ENCODE results near the gene MTF1. TPM values are rescaled to one million over a fixed set of nuclear protein-coding genes. Genes with fewer than 3 reads are reported as not detected.
"Not testable (repeated sequence)": the region's sequence is repeated elsewhere in the genome, so short reads cannot be mapped to it uniquely, and the experiment has no call there.

MTF1 gene
- total RNA-seq, result 10 to 100 TPM in 6 of 7 donors, 1 to 10 TPM in 1; 9.3 to 49.8 (median 26.6) TPM
- 1 to 10 TPM; 1.3 to 3.1 (median 1.5) TPM for polyA plus RNA-seq
- long read RNA-seq, donor 1, result 0 reads
- long read RNA-seq, donor 2, result 0 reads

GRCh38 chr1:37859507-37860345, at the start of gene MTF1:
TSS of gene MTF1 (minus strand) at chr1:37859592. CDS start at chr1:37857658, 1,934 bp downstream.
- intact Hi-C loops (cut with DNase I; ENCODE audit: low total_unique reads), result loop anchor here (5.0 to 10.0 kb wide), 2 partner anchors 52 to 165 kb away; partner anchors contain the start of genes C1orf122, CDCA8 and YRDC
- Histone ChIP-seq H3K4me3 (peak within 1 kb of the TSS; percentile 77 to 100 (median 98)), H3K36me3 (peaks cover 2 to 68% (median 55%) of the 10 kb centered on the region in 6 donors), H3K27me3 (replicated peaks in 1 of 7) (no peaks in the 10 kb centered on the region), H3K4me1 (peaks cover 29 to 55% (median 49%) of the 10 kb centered on the region in 6 donors), H3K9me3 (no peaks in the 10 kb centered on the region), H3K27ac (peak within 1 kb of the TSS; percentile 85 to 98 (median 92))
- peak; percentile 99 for DNase-seq
- 0 to 1% (median 0%) methylated on average over 47 to 61 of the region's 61 CpGs for WGBS, 5 donors
- peak; percentile 84 to 95 (median 89) for TF ChIP-seq CTCF (IDR thresholded peaks at IDR 0.05 in 8 of 11, conservative IDR thresholded peaks at IDR 0.05 in 3 of 11)
- peak; percentile 94 to 97 (median 95) for TF ChIP-seq POLR2AphosphoS5 (IDR thresholded peaks at IDR 0.05)
- TF ChIP-seq POLR2A (IDR thresholded peaks at IDR 0.05), result peak in 1 of 3 donors; percentile 42

- H3K4me3 ChIP-seq; DNase-seq; intact Hi-C loops (cut with DNase I; ENCODE audit: low total_unique reads); H3K4me1 ChIP-seq; H3K27me3 ChIP-seq (replicated peaks in 1 of 7); H3K27ac ChIP-seq: not testable (repeated sequence)
- 95 to 99% (median 98%) methylated on average over 10 of the region's 10 CpGs for WGBS, 5 donors
- Histone ChIP-seq H3K36me3 (peaks cover 0 to 85% (median 9%) of the 10 kb centered on the region in 6 donors), H3K9me3 (peaks cover 0 to 45% (median 36%) of the 10 kb centered on the region in 8 donors)
Observed at GRCh38 chr1:37908531-37908930, 49.1 kb upstream of the MTF1 start.

- H3K4me3 ChIP-seq; H3K4me1 ChIP-seq; intact Hi-C loops (cut with DNase I; ENCODE audit: low total_unique reads); H3K27me3 ChIP-seq (replicated peaks in 1 of 7); DNase-seq; H3K27ac ChIP-seq: not testable (repeated sequence)
- H3K36me3 ChIP-seq, result peaks cover 0 to 83% (median 9%) of the 10 kb centered on the region in 6 donors
- H3K9me3 ChIP-seq, result peaks cover 0 to 44% (median 36%) of the 10 kb centered on the region in 8 donors
- WGBS, 5 donors, result 94 to 97% (median 96%) methylated on average over 6 of the region's 6 CpGs
Observed at GRCh38 chr1:37907416-37908125, 48.2 kb upstream of the MTF1 start.

GRCh38 chr1:37906591-37906990, 47.2 kb upstream of the MTF1 start:
- 91 to 96% (median 95%) methylated on average over 3 of the region's 3 CpGs for WGBS, 5 donors
- intact Hi-C loops (cut with DNase I; ENCODE audit: low total_unique reads); DNase-seq; H3K27me3 ChIP-seq (replicated peaks in 1 of 7); H3K27ac ChIP-seq; H3K4me3 ChIP-seq: not testable (repeated sequence)
- Histone ChIP-seq H3K4me1 (peaks cover 2 to 12% (median 7%) of the 10 kb centered on the region in 6 donors), H3K9me3 (peaks cover 0 to 34% (median 30%) of the 10 kb centered on the region in 8 donors), H3K36me3 (peaks cover 0 to 81% (median 7%) of the 10 kb centered on the region in 6 donors)

- intact Hi-C loops (cut with DNase I; ENCODE audit: low total_unique reads), result no loop called here
- Histone ChIP-seq H3K27me3 (replicated peaks in 1 of 7) (no peaks in the 10 kb centered on the region), H3K27ac (no peak overlapping the region), H3K4me3 (no peak overlapping the region), H3K36me3 (peaks cover 0 to 72% (median 6%) of the 10 kb centered on the region in 6 donors), H3K9me3 (peaks cover 0 to 28% (median 25%) of the 10 kb centered on the region in 8 donors), H3K4me1 (peaks cover 4 to 21% (median 16%) of the 10 kb centered on the region in 6 donors)
- TF ChIP-seq CTCF (IDR thresholded peaks at IDR 0.05 in 8 of 11, conservative IDR thresholded peaks at IDR 0.05 in 3 of 11), result no peak
- TF ChIP-seq POLR2A (IDR thresholded peaks at IDR 0.05), result no peak
- no peak for DNase-seq
- WGBS, 5 donors, result 96 to 99% (median 98%) methylated on average over 1 of the region's 1 CpG
Observed at GRCh38 chr1:37905727-37906126, 46.3 kb upstream of the MTF1 start.

GRCh38 chr1:37903921-37904320, 44.5 kb upstream of the MTF1 start:
- H3K27me3 ChIP-seq (replicated peaks in 1 of 7); intact Hi-C loops (cut with DNase I; ENCODE audit: low total_unique reads); H3K4me3 ChIP-seq; DNase-seq; H3K27ac ChIP-seq: not testable (repeated sequence)
- 94 to 99% (median 96%) methylated on average over 6 of the region's 6 CpGs for WGBS, 5 donors
- H3K4me1 ChIP-seq, result peaks cover 4 to 25% (median 16%) of the 10 kb centered on the region in 6 donors
- H3K9me3 ChIP-seq, result peaks cover 0 to 28% (median 25%) of the 10 kb centered on the region in 8 donors
- peaks cover 0 to 63% (median 6%) of the 10 kb centered on the region in 6 donors for H3K36me3 ChIP-seq

All from spleen (tissue), 13 donors.